Fibroblast of the aortic adventitia (primary cell): ENCODE measurements around the gene GAL3ST2. TPM values are rescaled to one million over a fixed set of nuclear protein-coding genes. Genes with fewer than 3 reads are reported as not detected.
"Not testable (repeated sequence)": the region's sequence is repeated elsewhere in the genome, so short reads cannot be mapped to it uniquely, and the experiment has no call there.

Experiments
- DNase-seq: peaks from one replicate; pipeline ENCODE4 v3.0.0-alpha.2; 2010; ENCODE audit warnings: low read depth
- H3K4me3 ChIP-seq: 2 replicates; pipeline ENCODE4 v1.5.1; 2011; ENCODE audit warnings: low read depth, mild to moderate bottlenecking, control low read depth, low read length, moderate library complexity
- CTCF ChIP-seq: IDR thresholded peaks from 2 replicates; pipeline ENCODE4 v1.5.1; 2011; ENCODE audit warnings: mild to moderate bottlenecking, low read length, control low read depth, inconsistent platforms; ENCODE audit not compliant: insufficient read depth
- total RNA-seq: library from RNA; depleted of rRNA; stranded (reverse); fragments of >200 nt; gene quantifications from 2 replicates; pipeline ENCODE4 v1.2.3, GENCODE V29; 2012; ENCODE audit warnings: low replicate concordance

The GAL3ST2 gene
- total RNA-seq, 1 donor, result not detected

DNA sequence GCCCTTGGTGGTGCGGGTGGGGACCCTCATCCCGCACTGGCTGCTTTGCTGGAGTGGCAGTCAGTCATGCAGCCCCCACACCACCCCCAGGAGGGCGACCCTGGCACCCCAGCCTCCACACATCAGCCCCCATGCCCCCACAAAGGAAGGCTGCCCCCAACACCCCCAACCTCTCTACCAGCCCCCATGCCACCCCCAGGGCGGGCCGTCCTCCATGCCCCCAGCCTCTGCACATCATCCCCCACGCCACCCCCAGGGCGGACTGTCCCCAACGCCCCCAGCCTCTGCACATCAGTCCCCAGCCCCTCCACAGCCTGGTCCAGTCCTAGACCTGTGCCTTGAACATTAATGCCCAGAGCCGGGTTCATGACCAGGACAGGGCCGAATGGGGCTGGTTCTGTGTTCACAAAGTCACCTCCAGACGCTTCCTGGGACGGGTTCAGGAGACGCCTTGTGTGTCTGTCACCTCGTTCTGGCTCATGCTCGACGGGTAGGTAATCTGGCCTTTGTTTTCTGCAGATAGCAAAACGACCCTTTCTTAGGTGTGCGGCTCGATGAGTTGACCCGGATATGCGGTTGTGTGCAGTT is 23.8 kb upstream of the GAL3ST2 start:
- H3K4me3 ChIP-seq, result no peak overlapping the region
- DNase-seq, result no peak

DNA sequence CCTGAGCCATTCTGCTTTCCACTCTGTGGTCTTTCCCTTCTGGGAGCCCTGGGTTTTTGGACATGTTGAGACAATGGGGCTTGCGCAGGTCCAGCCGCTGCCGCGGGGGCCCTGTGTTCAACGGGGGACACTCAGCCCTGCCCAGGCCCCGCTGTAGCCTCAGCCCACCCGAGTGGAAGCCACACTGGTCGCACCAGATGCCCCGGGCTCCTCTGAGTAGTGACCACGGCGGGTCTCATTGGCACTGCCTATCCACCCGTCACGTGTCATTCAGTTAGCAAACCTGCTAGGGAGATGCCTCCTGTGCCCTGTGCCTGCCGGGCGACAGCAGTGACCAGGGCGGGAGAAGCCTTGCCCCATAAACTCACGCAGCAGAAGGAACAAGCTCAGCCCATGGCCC is 23.1 kb upstream of the GAL3ST2 start:
- no peak for DNase-seq
- no peak overlapping the region for H3K4me3 ChIP-seq
- TF ChIP-seq CTCF, result no peak

More for the DNA sequence above, 23.8 kb upstream of the GAL3ST2 start:
- TF ChIP-seq CTCF, result no peak

- H3K4me3 ChIP-seq, result no peak overlapping the region
- DNase-seq, result no peak
- TF ChIP-seq CTCF, result no peak
Observed at GRCh38 chr2:241754042-241754441, 22.6 kb upstream of the GAL3ST2 start.

GRCh38 chr2:241755166-241755565 is 21.5 kb upstream of the GAL3ST2 start:
- no peak for TF ChIP-seq CTCF
- no peak overlapping the region for H3K4me3 ChIP-seq
- no peak for DNase-seq

GRCh38 chr2:241755777-241756176 is 20.8 kb upstream of the GAL3ST2 start:
- TF ChIP-seq CTCF, result no peak
- no peak for DNase-seq
- no peak overlapping the region for H3K4me3 ChIP-seq

DNA sequence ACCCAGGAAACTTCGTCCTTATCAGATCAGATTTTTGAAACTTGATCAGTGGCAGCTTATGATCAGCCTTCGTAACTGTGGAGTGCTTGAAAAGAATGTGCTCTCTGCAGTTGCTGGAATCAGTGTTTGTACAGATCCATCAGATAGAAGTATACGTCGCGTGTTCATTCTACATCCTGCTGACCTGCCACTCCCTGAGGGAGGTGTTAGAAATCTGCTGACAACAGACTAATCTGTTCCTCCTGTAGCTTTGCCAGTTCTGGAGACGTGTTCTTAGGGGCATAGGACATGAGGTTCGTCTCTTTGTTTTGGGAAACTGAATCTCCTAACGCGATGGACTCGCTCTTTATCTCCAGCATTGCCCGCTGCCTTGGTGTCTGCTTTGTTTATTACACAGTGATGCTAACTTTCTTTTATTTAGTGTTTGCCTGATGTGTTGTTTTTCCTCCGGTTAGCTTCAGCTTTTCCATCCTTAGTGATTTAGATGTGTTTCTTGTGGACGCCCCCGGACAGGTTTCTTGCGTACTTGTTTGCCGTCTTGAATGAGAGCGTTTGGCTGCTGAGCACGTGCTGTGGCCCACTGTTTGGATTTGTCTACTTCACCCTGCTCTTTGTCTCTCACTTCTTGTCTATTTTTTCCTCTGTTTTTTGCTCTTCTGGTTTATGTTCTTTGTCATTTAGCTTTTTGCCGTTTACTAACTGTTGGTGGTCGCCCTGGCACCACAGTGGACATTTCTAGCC is 17.4 kb upstream of the GAL3ST2 start:
- DNase-seq, result no peak
- no peak for TF ChIP-seq CTCF
- H3K4me3 ChIP-seq, result no peak overlapping the region

DNA sequence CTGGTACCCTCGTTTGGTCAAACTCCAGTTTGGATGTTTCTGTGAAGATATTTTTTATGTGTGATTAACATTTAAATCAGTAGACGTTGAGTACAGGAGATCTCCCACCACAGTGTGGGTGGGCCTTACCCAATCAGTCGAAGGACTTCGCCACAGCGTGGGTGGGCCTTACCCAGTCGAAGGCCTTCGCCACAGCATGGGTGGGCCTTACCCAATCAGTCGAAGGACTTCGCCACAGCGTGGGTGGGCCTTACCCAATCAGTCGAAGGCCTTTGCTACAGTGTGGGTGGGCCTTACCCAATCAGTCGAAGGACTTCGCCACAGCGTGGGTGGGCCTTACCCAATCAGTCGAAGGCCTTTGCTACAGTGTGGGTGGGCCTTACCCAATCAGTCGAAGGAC is 16.7 kb upstream of the GAL3ST2 start:
- not testable (repeated sequence) for H3K4me3 ChIP-seq, DNase-seq
